ENCODE results near the gene SORBS1.
A peak's percentile ranks its signal among the peaks of the same experiment; 100 is the strongest.

Gene SORBS1

DNA sequence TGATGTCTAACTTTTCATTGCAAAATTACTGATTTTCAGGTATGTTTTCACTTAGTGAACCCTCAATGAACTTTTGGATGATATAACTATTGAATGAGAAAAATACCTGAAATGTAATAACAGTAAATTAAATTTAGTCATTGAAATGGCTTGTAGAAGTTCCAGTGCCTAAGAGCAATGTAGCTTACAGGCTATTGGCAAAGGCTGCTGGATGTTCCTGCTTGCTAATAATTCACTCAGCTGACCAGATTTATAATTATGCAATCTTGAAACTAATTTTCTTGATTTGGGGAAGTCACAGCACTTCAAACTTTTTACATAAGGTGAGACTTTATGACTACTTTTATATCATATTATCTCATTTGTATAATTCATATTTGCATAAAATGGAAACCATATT is 73.2 kb downstream of the SORBS1 start (continued):
- TF ChIP-seq ZNF174 (tag by site-specific recombination; IDR thresholded peaks at IDR 0.05) = no peak
- TF ChIP-seq, protein P1, sequence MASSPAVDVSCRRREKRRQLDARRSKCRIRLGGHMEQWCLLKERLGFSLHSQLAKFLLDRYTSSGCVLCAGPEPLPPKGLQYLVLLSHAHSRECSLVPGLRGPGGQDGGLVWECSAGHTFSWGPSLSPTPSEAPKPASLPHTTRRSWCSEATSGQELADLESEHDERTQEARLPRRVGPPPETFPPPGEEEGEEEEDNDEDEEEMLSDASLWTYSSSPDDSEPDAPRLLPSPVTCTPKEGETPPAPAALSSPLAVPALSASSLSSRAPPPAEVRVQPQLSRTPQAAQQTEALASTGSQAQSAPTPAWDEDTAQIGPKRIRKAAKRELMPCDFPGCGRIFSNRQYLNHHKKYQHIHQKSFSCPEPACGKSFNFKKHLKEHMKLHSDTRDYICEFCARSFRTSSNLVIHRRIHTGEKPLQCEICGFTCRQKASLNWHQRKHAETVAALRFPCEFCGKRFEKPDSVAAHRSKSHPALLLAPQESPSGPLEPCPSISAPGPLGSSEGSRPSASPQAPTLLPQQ (tag by site-specific recombination; IDR thresholded peaks at IDR 0.05) = no peak
- TF ChIP-seq ZNF596 (tag by site-specific recombination; IDR thresholded peaks at IDR 0.05) = no peak
- TF ChIP-seq ZNF2 (tag by site-specific recombination; IDR thresholded peaks at IDR 0.05) = no peak
- TF ChIP-seq, protein P2, sequence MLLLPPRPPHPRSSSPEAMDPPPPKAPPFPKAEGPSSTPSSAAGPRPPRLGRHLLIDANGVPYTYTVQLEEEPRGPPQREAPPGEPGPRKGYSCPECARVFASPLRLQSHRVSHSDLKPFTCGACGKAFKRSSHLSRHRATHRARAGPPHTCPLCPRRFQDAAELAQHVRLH (tag by site-specific recombination; IDR thresholded peaks at IDR 0.05) = no peak
- TF ChIP-seq, protein P3, sequence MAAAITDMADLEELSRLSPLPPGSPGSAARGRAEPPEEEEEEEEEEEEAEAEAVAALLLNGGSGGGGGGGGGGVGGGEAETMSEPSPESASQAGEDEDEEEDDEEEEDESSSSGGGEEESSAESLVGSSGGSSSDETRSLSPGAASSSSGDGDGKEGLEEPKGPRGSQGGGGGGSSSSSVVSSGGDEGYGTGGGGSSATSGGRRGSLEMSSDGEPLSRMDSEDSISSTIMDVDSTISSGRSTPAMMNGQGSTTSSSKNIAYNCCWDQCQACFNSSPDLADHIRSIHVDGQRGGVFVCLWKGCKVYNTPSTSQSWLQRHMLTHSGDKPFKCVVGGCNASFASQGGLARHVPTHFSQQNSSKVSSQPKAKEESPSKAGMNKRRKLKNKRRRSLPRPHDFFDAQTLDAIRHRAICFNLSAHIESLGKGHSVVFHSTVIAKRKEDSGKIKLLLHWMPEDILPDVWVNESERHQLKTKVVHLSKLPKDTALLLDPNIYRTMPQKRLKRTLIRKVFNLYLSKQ (tag by site-specific recombination; IDR thresholded peaks at IDR 0.05; ENCODE audit: borderline replicate concordance) = no peak
- TF ChIP-seq, protein P4, sequence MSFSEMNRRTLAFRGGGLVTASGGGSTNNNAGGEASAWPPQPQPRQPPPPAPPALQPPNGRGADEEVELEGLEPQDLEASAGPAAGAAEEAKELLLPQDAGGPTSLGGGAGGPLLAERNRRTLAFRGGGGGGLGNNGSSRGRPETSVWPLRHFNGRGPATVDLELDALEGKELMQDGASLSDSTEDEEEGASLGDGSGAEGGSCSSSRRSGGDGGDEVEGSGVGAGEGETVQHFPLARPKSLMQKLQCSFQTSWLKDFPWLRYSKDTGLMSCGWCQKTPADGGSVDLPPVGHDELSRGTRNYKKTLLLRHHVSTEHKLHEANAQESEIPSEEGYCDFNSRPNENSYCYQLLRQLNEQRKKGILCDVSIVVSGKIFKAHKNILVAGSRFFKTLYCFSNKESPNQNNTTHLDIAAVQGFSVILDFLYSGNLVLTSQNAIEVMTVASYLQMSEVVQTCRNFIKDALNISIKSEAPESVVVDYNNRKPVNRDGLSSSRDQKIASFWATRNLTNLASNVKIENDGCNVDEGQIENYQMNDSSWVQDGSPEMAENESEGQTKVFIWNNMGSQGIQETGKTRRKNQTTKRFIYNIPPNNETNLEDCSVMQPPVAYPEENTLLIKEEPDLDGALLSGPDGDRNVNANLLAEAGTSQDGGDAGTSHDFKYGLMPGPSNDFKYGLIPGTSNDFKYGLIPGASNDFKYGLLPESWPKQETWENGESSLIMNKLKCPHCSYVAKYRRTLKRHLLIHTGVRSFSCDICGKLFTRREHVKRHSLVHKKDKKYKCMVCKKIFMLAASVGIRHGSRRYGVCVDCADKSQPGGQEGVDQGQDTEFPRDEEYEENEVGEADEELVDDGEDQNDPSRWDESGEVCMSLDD (tag by site-specific recombination; IDR thresholded peaks at IDR 0.05) = no peak

DNA sequence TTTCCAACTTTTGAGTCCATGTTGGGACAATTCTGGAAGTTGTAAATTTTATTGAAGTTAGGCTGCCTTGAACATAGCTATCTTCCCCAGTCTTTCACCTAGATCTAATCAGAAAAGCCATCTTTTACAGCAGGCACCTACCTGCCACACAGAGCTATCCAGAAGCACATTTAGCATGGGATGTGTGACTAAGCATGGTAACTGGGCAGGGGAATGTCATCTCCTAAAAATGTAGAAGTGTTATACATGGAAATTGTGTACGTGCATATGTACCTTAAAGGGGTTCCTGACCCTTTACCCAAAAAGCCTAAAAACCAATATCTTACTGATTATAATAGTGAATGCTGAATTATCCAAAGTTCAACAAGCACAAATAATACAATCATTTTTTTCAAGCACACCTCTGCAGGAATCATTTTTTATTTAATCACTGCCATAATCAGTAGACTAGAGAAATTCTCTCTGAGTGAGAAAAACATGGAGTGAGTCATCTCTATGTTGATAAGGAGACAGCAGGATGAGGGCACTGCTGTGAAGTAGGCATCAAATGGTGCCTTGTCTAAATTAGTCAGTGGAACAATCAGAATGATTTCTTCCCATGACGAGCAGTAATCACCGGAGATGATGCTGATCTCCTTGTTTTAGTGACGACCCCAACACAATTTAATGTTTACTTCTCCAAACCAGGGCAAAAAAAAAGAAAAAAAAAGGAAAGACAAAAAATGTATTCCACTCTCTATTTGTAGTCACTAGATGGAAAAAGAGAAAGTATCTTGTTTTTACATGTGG is 75.9 kb downstream of the SORBS1 start:
- Histone ChIP-seq H3K4me3 (ENCODE audit: low read depth, low read length) (no peak overlapping the region), H3K9me3 (ENCODE audit: control insufficient read depth, insufficient read depth, low read depth, low read length) (no peaks in the 10 kb centered on the region), H3K4me1 (ENCODE audit: control insufficient read depth, insufficient read depth, low read length) (no peaks in the 10 kb centered on the region), H3K27ac (ENCODE audit: extremely low read depth, low read depth, low read length) (no peak overlapping the region), H3K36me3 (ENCODE audit: control insufficient read depth in 2 of 2, insufficient read depth in 1 of 2, low read length in 2 of 2) (no peaks in the 10 kb centered on the region)
- ChIA-PET CTCF (interaction anchor here (1.0 to 1.1 kb wide), 2 partner anchors 18 to 55 kb away, joined by 3 to 4 read pairs; no protein-coding TSS in a partner anchor), POLR2A (no interaction called here)
- peak; percentile 34; the same call in 1 of the 2 replicates for TF ChIP-seq ZNF629 (tag by site-specific recombination; IDR thresholded peaks at IDR 0.05)
- 0 out of 2 replicates have a peak, but pooled peaks have one; percentile 20 for TF ChIP-seq ZNF10 (tag by site-specific recombination; IDR thresholded peaks at IDR 0.05)
- TF ChIP-seq ZNF660 (tag by site-specific recombination; IDR thresholded peaks at IDR 0.05) = peak; percentile 83
- peak; percentile 51 for TF ChIP-seq ZNF510 (tag by site-specific recombination; IDR thresholded peaks at IDR 0.05; ENCODE audit: insufficient replicate concordance)
- peak; percentile 76 for TF ChIP-seq PRDM1 (tag by site-specific recombination; IDR thresholded peaks at IDR 0.05)
- TF ChIP-seq ZNF473 (tag by site-specific recombination; IDR thresholded peaks at IDR 0.05) = no peak
- TF ChIP-seq, protein P5, sequence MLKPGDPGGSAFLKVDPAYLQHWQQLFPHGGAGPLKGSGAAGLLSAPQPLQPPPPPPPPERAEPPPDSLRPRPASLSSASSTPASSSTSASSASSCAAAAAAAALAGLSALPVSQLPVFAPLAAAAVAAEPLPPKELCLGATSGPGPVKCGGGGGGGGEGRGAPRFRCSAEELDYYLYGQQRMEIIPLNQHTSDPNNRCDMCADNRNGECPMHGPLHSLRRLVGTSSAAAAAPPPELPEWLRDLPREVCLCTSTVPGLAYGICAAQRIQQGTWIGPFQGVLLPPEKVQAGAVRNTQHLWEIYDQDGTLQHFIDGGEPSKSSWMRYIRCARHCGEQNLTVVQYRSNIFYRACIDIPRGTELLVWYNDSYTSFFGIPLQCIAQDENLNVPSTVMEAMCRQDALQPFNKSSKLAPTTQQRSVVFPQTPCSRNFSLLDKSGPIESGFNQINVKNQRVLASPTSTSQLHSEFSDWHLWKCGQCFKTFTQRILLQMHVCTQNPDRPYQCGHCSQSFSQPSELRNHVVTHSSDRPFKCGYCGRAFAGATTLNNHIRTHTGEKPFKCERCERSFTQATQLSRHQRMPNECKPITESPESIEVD (tag by site-specific recombination; IDR thresholded peaks at IDR 0.05) = peak; percentile 70
- TF ChIP-seq HOXD13 (CRISPR knock-in tag; IDR thresholded peaks at IDR 0.05; ENCODE audit: borderline replicate concordance) = no peak

Data from HEK293 (cell line).